Activated CD8-positive, alpha-beta T cell treated with anti-CD3 and anti-CD28 coated beads, Interleukin-2, amount 10 ng/mL, durations not matched to agents 7 days and 5 days (primary cell): Measurements from ENCODE around the gene ASF1B. TPM values are rescaled to one million over a fixed set of nuclear protein-coding genes. Genes with fewer than 3 reads are reported as not detected.

Experiments used
- ATAC-seq: fragments of 150-1000 bp; cut with Tn5 transposase; one replicate; pipeline ENCODE4 v1.10.0; 2021; ENCODE audit warnings: moderate library complexity
- CTCF ChIA-PET: fragments of 350-600 bp; sonication (Branson Sonifier 250); formaldehyde crosslinking; loops from one replicate; lab custom pipeline; 2021; ENCODE audit warnings: antibody characterized with exemption; lab: Charles Lee
- POLR2A ChIA-PET: fragments of 350-600 bp; sonication (Branson Sonifier 250); formaldehyde crosslinking; loops from one replicate; lab custom pipeline; 2021; ENCODE audit warnings: antibody characterized with exemption; lab: Charles Lee
- DNase-seq: peaks from one replicate; pipeline ENCODE4 v3.0.0-alpha.2; 2020
- H3K27ac Mint-ChIP-seq: one replicate; pipeline ENCODE4 v1.8.0; 2021; ENCODE audit warnings: mild to moderate bottlenecking, mixed read lengths
- H3K27me3 Mint-ChIP-seq: one replicate; pipeline ENCODE4 v1.8.0; 2021; ENCODE audit warnings: low read depth, mixed read lengths
- H3K36me3 Mint-ChIP-seq: one replicate; pipeline ENCODE4 v1.8.0; 2021; ENCODE audit warnings: low read depth, mixed read lengths
- H3K4me1 Mint-ChIP-seq: one replicate; pipeline ENCODE4 v1.8.0; 2021; ENCODE audit warnings: low read depth, mixed read lengths
- H3K4me3 Mint-ChIP-seq: one replicate; pipeline ENCODE4 v1.8.0; 2021; ENCODE audit warnings: mild to moderate bottlenecking, mixed read lengths
- H3K9me3 Mint-ChIP-seq: one replicate; pipeline ENCODE4 v1.8.0; 2022; ENCODE audit warnings: mixed read lengths; ENCODE audit not compliant: insufficient read depth
- total RNA-seq, 2 experiments: library from RNA; stranded (reverse); gene quantifications; one replicate each; pipeline ENCODE4 v1.2.3, GENCODE V29; 2021

The ASF1B gene
- total RNA-seq, 2 experiments from 2014 or later: 131 TPM

DNA sequence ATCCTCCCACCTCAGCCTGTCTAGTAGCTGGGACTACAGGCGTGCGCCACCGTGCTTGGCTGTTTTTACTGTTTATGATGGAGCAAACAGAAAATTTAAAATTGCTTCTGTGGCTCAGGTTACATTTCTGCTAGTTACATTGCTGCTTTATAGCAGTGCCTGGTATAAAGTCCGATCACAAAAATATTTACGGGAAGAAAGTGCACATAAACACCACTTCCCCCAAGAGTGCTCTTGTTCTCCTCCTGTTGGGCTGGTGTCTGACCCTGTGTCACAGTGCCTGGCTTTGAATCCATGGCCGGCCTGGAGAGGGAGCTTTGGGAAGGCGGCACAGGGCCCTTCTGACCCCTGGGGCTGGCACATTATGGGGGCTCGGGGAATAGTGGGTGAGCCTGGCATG is 30.7 kb downstream of the ASF1B start:
- Mint-ChIP-seq H3K9me3 (no peaks in the 10 kb centered on the region), H3K27me3 (no peaks in the 10 kb centered on the region), H3K4me1 (peaks cover 8% of the 10 kb centered on the region), H3K4me3 (no peak overlapping the region), H3K36me3 (peaks cover 3% of the 10 kb centered on the region), H3K27ac (no peak overlapping the region)
- ATAC-seq: no peak
- no peak for DNase-seq
- POLR2A ChIA-PET: no interaction called here
- CTCF ChIA-PET: interaction anchor here (1.1 to 1.9 kb wide), 2 partner anchors 9 to 31 kb away, joined by 4 to 5 read pairs; partner anchors contain the start of gene ASF1B

DNA sequence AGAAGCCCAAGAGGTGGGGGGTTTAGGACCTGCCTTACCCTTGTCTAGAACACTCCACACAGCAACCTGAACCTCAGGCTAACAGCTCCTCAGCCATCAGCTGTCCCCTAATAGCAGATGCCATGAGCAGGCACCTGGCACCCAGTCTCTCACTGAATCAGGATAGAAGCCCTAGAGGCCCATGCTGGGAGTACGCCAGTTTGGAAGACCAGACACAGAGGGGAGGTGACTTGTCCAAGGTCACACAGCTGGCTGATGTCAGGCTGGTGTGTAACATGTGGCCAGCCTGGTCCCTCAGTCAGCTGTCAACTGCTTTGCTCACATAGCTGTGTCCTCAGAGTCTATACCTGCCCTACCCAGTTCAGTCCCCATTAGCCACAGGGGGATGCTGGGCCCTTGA is 33.1 kb downstream of the ASF1B start:
- DNase-seq (no peak), ATAC-seq (no peak)
- Mint-ChIP-seq H3K4me3 (no peak overlapping the region), H3K36me3 (peaks cover 3% of the 10 kb centered on the region), H3K27ac (no peak overlapping the region), H3K4me1 (peaks cover 5% of the 10 kb centered on the region), H3K27me3 (no peaks in the 10 kb centered on the region), H3K9me3 (no peaks in the 10 kb centered on the region)
- POLR2A ChIA-PET: no interaction called here
- CTCF ChIA-PET: interaction anchor here (0.9 to 5.4 kb wide), 3 partner anchors 11 to 33 kb away, joined by 3 to 23 read pairs (median 4); partner anchors contain the start of gene ASF1B

DNA sequence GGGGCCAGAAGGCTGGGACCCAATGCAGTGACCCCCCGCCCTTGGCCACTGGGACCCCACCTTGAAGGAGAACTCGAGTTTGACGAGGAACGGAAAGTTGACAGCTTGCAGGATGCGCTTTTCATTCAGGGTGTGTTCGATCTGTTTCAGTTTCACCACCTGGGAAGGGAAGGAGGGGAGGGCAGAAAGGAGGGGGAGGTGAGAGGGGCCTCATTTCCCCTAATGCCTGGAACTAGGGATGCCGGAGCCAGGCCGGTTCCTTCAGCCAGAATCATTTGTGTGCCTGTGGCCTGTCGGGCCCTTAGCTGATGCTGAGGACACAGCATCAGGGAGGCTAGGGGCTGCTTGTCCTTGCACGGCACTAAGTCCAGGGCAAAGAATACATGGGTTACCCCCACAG is 33.6 kb downstream of the ASF1B start:
- no peak overlapping the region for H3K27ac Mint-ChIP-seq
- H3K9me3 Mint-ChIP-seq: no peaks in the 10 kb centered on the region
- ChIA-PET CTCF (interaction anchor here (0.9 to 5.4 kb wide), 2 partner anchors 12 to 15 kb away, joined by 3 to 23 read pairs; a partner anchor contains a TSS), POLR2A (no interaction called here)
- H3K27me3 Mint-ChIP-seq: no peaks in the 10 kb centered on the region
- peaks cover 4% of the 10 kb centered on the region for H3K36me3 Mint-ChIP-seq
- peaks cover 5% of the 10 kb centered on the region for H3K4me1 Mint-ChIP-seq
- H3K4me3 Mint-ChIP-seq: no peak overlapping the region
- DNase-seq (no peak), ATAC-seq (no peak)

DNA sequence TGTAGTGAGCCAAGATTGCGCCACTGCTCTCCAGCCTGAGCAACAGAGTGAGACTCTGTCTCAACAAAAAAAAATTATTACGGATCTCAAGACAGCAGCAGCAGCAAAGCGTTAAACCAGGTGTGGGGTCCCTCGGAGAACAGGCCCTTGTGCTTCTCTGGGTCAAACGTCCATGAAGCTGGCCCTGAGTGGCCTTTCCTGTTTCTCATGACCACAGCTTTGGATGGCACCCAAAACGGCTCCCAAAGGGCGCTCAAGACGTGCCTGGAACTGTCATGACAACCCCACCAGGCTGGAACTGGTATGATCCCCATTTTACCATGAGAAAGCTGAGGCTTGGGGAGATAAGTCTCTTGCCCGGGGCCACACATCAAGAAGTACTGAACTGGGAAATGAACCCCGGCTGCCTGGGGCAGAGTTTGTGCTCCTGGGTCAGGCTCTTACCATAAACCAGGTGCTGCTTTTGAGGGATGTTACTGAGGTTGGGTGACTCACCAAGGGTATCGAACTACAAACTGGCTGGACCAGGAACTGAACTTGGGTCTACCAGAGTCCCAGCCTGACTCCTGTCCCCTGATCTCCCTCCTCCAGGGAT is 34.2 kb downstream of the ASF1B start:
- Mint-ChIP-seq H3K4me3 (no peak overlapping the region), H3K4me1 (peaks cover 5% of the 10 kb centered on the region), H3K36me3 (peaks cover 5% of the 10 kb centered on the region), H3K27ac (no peak overlapping the region), H3K9me3 (no peaks in the 10 kb centered on the region), H3K27me3 (no peaks in the 10 kb centered on the region)
- ChIA-PET CTCF (interaction anchor here (5.4 kb wide), 1 partner anchor 12 kb away, joined by 23 read pairs; a partner anchor contains a TSS), POLR2A (no interaction called here)
- no peak for ATAC-seq
- DNase-seq: no peak

DNA sequence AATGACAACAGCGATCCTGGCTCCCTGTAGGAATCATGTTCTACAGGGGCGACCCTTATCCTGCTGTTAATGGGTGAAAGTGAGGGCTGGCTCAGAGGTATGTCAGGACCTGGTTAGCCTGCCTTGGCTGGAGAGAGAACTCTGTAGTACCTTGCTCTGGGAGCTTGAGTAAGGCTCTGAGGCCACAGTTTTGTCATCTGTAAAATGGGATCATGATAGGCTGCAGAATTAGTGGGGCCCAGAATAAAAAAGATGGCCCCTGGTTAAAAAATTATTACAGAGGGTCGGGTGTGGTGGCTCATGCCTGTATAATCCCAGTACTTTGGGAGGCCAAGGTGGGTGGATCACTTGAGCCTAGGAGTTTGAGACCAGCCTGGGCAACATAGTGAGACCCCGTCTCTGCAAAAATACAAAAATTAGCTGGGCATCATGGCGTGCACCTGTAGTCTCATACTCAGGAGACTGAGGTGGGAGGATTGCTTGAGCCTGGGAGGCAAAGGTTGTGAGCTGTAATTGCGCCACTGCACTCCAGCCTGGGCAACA is 35.3 kb downstream of the ASF1B start:
- ATAC-seq (no peak), DNase-seq (no peak)
- H3K27me3 Mint-ChIP-seq: no peaks in the 10 kb centered on the region
- peaks cover 5% of the 10 kb centered on the region for H3K4me1 Mint-ChIP-seq
- POLR2A ChIA-PET: no interaction called here
- CTCF ChIA-PET: interaction anchor here (5.4 kb wide), 1 partner anchor 13 kb away, joined by 23 read pairs; a partner anchor contains a TSS
- H3K27ac Mint-ChIP-seq: no peak overlapping the region
- peaks cover 10% of the 10 kb centered on the region for H3K36me3 Mint-ChIP-seq
- no peaks in the 10 kb centered on the region for H3K9me3 Mint-ChIP-seq
- H3K4me3 Mint-ChIP-seq: no peak overlapping the region

DNA sequence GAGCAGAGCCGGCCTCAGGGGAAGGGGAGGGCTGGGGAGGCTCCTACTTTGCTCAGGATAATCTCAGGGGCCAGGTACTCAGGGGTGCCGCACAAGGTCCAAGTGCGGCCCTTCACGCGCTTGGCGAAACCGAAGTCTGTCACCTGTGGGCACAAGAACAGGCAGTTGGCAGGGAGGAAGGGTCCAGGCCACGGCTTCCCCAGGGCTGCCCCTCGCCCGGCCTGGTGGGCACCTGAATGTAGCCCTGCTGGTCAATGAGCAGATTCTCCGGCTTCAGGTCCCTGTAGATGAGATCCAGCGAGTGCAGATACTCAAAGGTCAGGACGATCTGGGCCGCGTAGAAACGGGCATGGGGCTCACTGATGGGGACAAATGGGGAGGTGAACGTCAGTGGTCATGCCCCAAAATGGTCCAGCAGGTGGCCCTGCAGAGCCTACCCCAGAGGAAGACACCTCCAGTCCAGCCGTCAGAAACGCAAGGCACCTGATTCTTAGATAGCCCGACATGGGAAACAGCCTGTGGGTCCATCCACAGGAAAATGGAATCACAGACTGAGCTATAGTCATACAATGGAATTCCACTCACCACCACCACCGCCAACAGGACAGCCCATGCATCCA is 38.7 kb downstream of the ASF1B start:
- CTCF ChIA-PET: no interaction called here
- Mint-ChIP-seq H3K27ac (no peak overlapping the region), H3K27me3 (no peaks in the 10 kb centered on the region), H3K4me1 (peaks cover 8% of the 10 kb centered on the region), H3K4me3 (no peak overlapping the region), H3K36me3 (peaks cover 15% of the 10 kb centered on the region), H3K9me3 (peaks cover 7% of the 10 kb centered on the region)
- POLR2A ChIA-PET: no interaction called here
- ATAC-seq (no peak), DNase-seq (no peak)

DNA sequence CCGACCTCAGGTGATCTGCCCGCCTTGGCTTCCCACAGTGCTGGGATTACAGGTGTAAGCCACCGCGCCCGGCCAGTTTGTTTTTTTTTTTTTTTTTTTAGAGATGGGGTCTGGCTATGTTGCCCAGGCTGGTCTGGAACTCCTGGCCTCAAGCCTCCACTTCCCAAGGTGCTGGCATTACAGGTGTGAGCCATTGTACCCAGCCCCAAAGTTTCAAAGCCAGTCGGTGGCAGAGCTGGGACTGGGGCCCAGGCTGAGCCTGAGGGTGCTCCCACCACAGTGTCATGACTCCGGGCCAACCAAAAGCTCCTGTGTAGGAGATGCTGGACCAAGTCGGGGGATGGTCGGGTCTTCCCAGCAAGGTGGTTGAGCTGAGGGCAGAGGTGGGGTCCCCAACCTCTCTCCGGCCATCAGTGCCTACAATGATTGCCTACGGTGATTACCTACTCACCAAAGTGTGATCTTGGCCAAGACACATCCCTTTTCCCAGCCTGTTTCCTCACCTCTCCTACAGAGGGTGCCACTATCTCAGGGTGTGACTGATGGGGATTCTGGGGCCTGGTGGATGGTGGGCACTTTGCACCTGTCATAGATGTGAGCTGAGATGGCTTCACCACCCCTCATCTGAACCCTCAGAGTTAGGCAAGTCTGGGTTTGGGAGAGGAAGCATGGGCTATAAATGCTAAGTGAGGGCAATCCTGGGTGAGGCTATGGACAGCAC is 40.0 kb downstream of the ASF1B start:
- Mint-ChIP-seq H3K36me3 (peaks cover 20% of the 10 kb centered on the region), H3K27ac (no peak overlapping the region), H3K27me3 (no peaks in the 10 kb centered on the region), H3K9me3 (peaks cover 7% of the 10 kb centered on the region), H3K4me3 (no peak overlapping the region), H3K4me1 (peaks cover 13% of the 10 kb centered on the region)
- ChIA-PET CTCF (interaction anchor here (4.0 kb wide), 1 partner anchor 19 kb away, joined by 20 read pairs; no protein-coding TSS in a partner anchor), POLR2A (interaction anchor here (0.5 kb wide), 1 partner anchor 1763 kb away, joined by 3 read pairs; no protein-coding TSS in a partner anchor)
- DNase-seq (no peak), ATAC-seq (no peak)

DNA sequence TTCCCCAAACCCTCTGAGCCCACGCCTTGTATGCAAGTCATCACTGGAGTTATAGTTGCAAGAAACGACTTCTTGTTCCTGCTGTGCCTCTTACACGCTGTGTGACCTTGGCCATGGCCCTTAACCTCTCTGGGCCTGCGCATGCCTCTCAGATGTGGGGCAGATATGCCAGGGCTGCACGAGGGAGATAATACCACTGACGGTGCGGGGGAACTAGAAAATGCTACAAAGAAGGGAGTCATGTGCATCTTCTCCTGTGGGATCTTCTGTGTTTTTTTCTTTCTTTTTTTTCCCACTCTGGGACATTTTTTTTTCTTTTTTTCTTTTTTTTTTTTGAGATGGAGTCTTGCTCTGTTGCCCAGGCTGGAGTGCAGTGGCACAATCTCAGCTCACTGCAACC is 41.5 kb downstream of the ASF1B start:
- ATAC-seq (no peak), DNase-seq (no peak)
- Mint-ChIP-seq H3K4me3 (no peak overlapping the region), H3K36me3 (peaks cover 20% of the 10 kb centered on the region), H3K9me3 (peaks cover 7% of the 10 kb centered on the region), H3K27ac (peak overlapping the region; percentile 5), H3K27me3 (no peaks in the 10 kb centered on the region), H3K4me1 (peaks cover 13% of the 10 kb centered on the region)
- ChIA-PET POLR2A (interaction anchor here (0.6 kb wide), 1 partner anchor 42 kb away, joined by 4 read pairs; the partner anchor contains the start of gene ASF1B), CTCF (interaction anchor here (1.0 to 4.0 kb wide), 2 partner anchors 20 to 42 kb away, joined by 3 to 20 read pairs; no protein-coding TSS in a partner anchor)

DNA sequence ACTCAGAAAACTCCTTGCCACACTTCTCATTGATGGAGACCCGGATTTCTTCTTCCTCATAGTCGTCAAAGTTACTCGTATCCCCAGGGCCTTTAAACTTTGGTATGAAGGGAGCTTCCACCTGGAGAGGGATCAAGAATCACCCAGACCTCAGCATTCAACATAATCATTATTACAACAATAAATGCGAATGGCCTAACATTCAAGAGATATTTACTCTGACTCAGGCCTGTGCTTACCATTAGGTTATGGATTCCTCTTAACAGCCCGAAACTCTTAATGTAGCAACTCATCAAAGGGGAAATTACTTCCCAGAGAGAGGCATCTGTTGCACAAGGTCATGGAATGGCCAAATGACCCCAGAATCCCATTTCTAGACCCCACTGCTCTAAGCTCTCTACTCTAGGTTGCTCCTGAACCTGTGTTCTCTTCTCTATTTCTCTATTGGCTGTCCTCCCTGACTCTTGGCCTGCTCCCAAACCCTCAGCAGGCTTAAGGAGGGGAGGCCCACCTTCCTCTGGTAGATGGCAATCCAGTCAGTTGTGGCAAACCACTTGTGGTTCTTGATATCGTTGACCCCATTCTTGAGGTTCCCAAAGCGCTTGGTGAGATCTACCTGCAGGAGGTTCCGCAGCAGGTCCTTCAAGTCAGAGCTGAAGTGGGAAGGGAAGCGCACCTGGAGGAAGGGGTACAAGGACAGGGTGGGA is 43.1 kb downstream of the ASF1B start:
- H3K36me3 Mint-ChIP-seq: peaks cover 31% of the 10 kb centered on the region
- H3K4me1 Mint-ChIP-seq: peaks cover 21% of the 10 kb centered on the region
- no peak for DNase-seq
- POLR2A ChIA-PET: interaction anchor here (0.6 kb wide), 1 partner anchor 469 kb away, joined by 3 read pairs; no protein-coding TSS in a partner anchor
- ATAC-seq: no peak
- peaks cover 7% of the 10 kb centered on the region for H3K9me3 Mint-ChIP-seq
- CTCF ChIA-PET: interaction anchor here (1.0 to 4.0 kb wide), 3 partner anchors 22 to 214 kb away, joined by 3 to 20 read pairs (median 4); partner anchors contain the start of gene ASF1B
- peak overlapping the region; percentile 67 for H3K27ac Mint-ChIP-seq
- H3K27me3 Mint-ChIP-seq: no peaks in the 10 kb centered on the region
- H3K4me3 Mint-ChIP-seq: peak overlapping the region; percentile 56

DNA sequence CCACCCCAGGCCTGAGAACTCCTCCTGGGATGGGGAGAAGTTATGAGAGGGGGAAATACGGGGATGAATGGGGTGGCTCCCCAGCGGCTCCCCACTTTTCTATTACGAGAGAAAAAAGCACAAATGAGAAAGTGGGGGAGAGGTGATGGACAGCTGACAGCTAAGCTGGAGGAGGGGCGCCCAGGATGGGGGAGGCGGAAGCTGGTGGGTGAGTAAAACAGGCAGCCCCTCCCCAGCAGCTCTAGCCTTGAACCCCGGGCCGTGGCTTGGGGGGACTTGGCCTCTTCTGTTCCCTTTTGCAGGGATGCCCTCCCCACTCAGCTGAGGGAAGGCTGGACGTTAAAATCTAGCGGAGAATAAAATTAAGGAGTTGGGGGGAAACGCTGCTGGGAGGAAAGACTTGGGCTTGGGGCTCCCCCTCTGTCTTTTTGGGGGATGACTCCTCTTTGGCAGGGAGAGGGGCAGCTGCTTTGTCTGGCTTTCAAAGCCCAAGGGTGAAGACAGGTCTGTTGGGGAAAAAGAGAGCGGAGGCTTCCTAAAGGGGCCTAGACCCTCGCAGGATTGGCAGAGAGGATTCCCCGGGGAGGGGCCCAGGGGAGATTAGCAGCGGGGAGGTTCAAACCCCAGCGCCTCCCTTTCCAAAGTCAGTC is 44.5 kb downstream of the ASF1B start:
- peaks cover 7% of the 10 kb centered on the region for H3K9me3 Mint-ChIP-seq
- DNase-seq (peak; percentile 64), ATAC-seq (peak; percentile 5)
- peaks cover 24% of the 10 kb centered on the region for H3K4me1 Mint-ChIP-seq
- ChIA-PET CTCF (interaction anchor here (0.6 to 1.7 kb wide), 9 partner anchors 9 to 213 kb away, joined by 3 to 11 read pairs (median 3); partner anchors contain the start of gene ASF1B), POLR2A (interaction anchor here (0.8 to 1.6 kb wide), 3 partner anchors 19 to 45 kb away, joined by 3 to 7 read pairs (median 4); partner anchors contain the start of genes ASF1B and MISP3)
- H3K27me3 Mint-ChIP-seq: no peaks in the 10 kb centered on the region
- peaks cover 37% of the 10 kb centered on the region for H3K36me3 Mint-ChIP-seq
- H3K4me3 Mint-ChIP-seq: peak overlapping the region; percentile 93
- H3K27ac Mint-ChIP-seq: peak overlapping the region; percentile 96
